CD4-positive, alpha-beta T cell treated with Interleukin-17A for 1 hour (primary cell): ENCODE measurements around the gene EML1.

Experiments used
- DNase-seq: peaks from one replicate; pipeline ENCODE4 v3.0.0-alpha.2; 2020

EML1 gene

GRCh38 chr14:99793213-99794150 is at the start of gene EML1:
Gene EML1, plus strand, starts transcription at chr14:99793413. Its CDS starts 64 bp downstream, at chr14:99793477.
- peak; percentile 76 for DNase-seq

DNA sequence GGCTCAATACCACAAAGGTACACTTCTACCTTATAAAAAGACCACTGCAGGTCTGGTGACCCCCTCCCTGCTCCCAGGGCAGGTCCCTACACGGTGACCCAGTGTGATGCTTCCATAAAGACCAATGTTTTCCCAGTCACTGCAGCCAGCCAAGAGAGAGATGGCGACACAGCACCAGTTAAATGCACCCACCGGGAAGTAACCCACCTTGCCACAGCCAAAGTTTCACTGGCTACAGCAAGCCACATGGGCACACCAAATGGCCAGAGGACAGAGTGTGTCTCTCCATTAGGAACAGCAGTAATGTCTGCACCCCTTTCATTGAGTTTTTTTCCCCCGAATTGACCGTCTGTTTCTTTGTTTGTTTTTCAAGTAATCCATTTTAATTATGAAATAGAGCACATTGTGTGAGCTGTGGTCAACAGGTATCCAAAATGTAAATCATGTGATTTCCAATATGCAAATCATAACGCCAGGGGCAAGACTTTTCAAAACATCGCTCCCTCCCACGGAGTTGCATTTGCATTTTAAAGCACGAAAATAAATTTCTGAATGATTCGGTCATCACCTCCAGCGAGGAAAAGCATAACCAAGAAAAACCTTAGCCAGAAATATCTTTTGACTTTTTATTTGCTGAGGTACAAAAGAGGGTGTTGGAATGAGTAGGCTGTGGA is 48.9 kb upstream of the EML1 start:
- DNase-seq: no peak

DNA sequence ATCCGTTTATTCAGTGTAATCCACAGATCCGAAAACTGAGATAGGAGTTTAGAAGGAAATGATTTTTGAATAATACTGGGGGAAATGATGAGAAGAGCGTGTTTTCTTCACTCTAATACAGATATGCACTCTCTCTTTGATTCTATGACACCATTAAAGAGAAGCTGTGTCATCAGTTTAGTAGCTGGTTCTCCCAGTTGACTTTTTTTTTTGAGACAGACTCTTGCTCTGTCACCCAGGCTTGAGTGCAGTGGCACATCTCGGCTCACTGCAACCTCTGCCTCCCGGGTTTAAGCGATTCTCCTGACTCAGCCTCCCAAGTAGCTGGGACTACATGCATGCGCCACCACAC is 48.4 kb upstream of the EML1 start:
- DNase-seq: no peak

- no peak for DNase-seq
These were observed 47.8 kb upstream of the EML1 start for GRCh38 chr14:99745307-99745951.

GRCh38 chr14:99747167-99747566 is 46.0 kb upstream of the EML1 start:
- no peak for DNase-seq

DNA sequence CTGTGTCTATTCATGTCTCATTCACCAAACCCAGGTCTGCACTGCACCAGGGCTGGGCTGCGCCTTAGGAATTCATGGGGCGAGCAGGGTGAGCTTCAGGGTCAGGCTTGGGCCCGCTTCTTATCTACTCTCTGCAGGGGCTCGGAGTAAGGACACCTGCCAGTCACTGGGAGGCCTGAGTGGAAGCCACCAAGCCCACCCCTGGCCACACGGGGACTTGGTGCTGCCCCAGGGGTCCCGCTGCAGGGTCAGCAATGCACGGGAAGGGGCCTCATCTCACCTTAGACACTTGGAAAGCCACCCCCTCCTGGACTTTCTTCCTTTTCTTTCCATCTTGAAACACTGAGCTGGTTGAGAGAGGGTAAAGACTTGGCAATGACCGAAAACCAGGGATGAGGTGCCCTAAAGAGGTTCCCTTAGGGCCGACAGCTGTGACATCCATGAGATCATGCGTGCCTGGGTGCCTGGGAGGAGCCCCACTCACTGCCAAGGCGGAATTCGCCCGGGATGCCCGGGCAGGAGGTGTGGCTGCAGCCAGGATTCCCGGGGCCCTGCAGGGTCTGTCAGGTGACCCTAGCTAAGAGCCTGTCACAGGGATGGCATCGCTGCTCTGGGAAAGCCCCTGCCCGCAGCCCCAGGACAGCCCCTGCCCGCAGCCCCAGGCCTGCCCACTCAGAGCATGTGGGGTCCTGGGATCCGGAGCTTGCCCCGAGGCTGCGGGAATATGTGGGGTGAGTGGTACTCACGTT is 45.5 kb upstream of the EML1 start:
- DNase-seq: no peak

DNA sequence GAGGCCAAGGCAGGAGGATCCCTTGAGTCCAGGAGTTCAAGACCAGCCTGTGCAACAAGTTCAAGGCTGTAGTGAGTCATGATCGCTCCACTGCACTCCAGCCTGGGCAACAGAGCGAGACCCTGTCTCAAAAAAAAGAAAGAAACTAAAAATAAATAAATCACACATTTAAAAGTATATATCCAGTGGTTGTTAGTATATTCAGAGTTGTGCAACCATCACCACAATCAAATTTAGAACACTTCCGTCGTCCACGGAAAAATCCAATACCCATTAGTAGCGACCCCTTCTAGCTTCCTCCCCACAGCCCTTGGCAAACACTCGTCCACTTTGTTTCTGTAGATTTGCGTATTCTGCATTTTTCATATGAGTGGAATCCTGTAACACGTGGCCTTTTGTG is 44.7 kb upstream of the EML1 start:
- no peak for DNase-seq

GRCh38 chr14:99749142-99749541 is 44.1 kb upstream of the EML1 start:
- no peak for DNase-seq

GRCh38 chr14:99749763-99750715 is 43.2 kb upstream of the EML1 start:
- no peak for DNase-seq

GRCh38 chr14:99750746-99751450 is 42.3 kb upstream of the EML1 start:
- DNase-seq: no peak

- no peak for DNase-seq
These were observed 41.4 kb upstream of the EML1 start for GRCh38 chr14:99751539-99752485.

DNA sequence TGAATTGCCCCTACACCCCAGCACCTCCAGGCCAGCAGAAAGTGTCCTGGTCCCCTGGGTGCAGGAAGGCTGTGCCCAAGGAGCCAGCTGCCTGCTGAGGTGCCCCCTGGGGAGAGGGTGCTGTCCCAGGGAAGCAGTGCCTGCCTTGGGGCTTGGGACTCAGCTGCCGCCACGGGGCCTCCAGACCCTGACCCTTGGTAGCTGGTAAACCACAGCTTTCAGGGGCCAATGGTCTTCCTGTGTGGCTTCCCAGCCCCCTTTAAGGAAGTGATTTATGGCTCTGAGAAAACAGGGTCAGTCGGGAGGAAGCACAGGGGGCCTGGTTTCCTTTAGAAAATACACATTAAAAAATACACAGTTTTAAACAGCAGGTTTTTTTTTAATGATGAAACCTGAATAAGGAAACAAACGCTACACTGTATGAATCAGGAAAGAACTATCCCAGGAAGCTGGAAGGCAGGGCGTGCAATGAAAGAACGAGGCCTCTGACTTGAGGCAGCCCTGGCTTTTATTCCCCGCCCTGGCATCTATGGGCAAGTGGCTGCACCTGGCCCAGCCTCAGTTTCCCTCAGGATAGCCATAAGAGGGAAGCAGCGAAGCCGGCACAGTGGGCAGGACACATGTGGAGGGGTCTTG is 40.6 kb upstream of the EML1 start:
- no peak for DNase-seq

- no peak for DNase-seq
These were observed 39.7 kb upstream of the EML1 start for GRCh38 chr14:99753225-99754140.

GRCh38 chr14:99754141-99755067 is 38.8 kb upstream of the EML1 start:
- DNase-seq: no peak

- DNase-seq: no peak
These were observed 38.2 kb upstream of the EML1 start for GRCh38 chr14:99755068-99755405.

DNA sequence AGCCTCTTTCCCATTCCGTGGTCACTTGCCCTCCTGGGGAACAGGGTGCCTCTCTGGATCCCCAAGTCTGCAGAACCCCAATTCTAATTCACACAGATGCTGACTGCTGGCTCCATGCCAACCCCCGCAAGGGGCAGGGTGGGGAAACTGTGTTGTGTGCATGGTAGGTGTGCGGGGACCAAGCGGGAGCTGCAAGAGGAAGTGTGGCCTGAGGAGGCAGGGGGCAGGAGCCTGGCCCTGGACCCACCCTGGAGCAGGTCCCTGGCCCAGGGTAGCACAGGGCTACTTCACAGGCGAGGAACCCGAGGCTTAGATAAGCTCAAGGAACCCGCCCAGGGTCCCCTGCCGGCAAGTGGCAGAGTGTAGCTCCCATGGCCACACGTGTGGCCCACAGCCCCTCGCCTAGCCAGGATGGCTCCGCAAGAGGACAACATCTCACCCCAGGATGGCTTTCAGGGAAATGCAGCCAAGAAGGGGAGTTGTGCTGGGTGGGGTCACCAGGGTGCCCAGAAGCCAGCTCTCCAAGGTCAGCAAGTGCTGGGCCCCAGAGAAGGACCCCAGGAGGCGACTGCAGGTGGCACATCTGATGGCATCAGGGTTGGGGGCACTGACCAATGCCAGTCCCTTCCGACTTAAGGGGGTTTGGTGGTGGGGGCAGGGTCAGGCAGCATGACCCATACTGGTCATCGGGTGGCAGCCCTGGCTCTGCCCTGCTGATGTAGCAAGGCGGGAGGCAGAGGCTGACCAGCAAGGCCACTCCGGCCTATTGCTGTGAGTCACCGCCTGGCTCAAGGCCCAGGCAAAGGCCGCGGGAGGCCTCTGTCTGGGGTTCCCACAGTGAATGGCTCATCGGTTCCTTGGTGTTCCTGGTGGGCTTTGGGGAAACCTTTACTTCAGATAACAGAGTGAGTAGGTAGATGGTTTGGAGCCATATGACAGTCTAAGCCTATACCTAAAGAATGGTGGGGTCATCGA is 37.3 kb upstream of the EML1 start:
- DNase-seq: no peak
